H1 (cell line): ENCODE data around the gene KCND3.

Experiments used
- CREB1 ChIP-seq: IDR thresholded peaks from 2 replicates; pipeline ENCODE4 v1.6.1; 2012; ENCODE audit warnings: inconsistent platforms
- CTCF ChIP-seq, 3 experiments: IDR thresholded peaks; 1 replicate in 2 of 3; 2 replicates in 1 of 3; pipeline versions ENCODE4 v1.5.1 to v1.6.1; 2011; ENCODE audit warnings: low read length in 3 of 3, mild to moderate bottlenecking in 3 of 3, inconsistent platforms in 2 of 3, low read depth in 1 of 3, moderate library complexity in 1 of 3; ENCODE audit not compliant: insufficient read depth in 1 of 3; ENCODE audit errors: control extremely low read depth in 1 of 3
- EZH2 ChIP-seq: fragments of 200-600 bp; sonication (generic); IDR thresholded peaks from 2 replicates; pipeline ENCODE4 v1.7.1; 2012; ENCODE audit warnings: low read depth, mild to moderate bottlenecking, moderate library complexity, low read length, inconsistent platforms; ENCODE audit not compliant: severe bottlenecking
- GABPA ChIP-seq: IDR thresholded peaks from 2 replicates; pipeline ENCODE4 v1.6.1; 2011; ENCODE audit warnings: mild to moderate bottlenecking, low read length, moderate library complexity, borderline replicate concordance; ENCODE audit not compliant: insufficient read depth
- HDAC6 ChIP-seq: IDR thresholded peaks from one replicate; pipeline ENCODE4 v1.7.1; 2012; ENCODE audit warnings: low read depth, mild to moderate bottlenecking, inconsistent platforms, low read length, moderate library complexity
- POLR2A ChIP-seq, 2 experiments: IDR thresholded peaks; 1 replicate in 1 of 2; 2 replicates in 1 of 2; pipeline ENCODE4 v1.6.1; 2011; ENCODE audit warnings: low read depth in 2 of 2, low read length in 2 of 2, mild to moderate bottlenecking in 2 of 2; ENCODE audit errors: control extremely low read depth in 1 of 2
- RAD21 ChIP-seq, 2 experiments: IDR thresholded peaks in 1 of 2; conservative IDR thresholded peaks in 1 of 2; 2 replicates each; pipeline ENCODE4 v1.6.1; 2011; ENCODE audit warnings: low read depth in 2 of 2, low read length in 2 of 2, improper control_type of control experiment in 1 of 2, inconsistent platforms in 1 of 2, mild to moderate bottlenecking in 1 of 2, moderate library complexity in 1 of 2
- TAF1 ChIP-seq: IDR thresholded peaks from 2 replicates; pipeline ENCODE4 v1.6.1; 2011; ENCODE audit warnings: mild to moderate bottlenecking, low read depth, low read length
- TF ChIP-seq, protein P1 (sequence below): IDR thresholded peaks from 2 replicates; pipeline ENCODE4 v1.6.1; 2012; ENCODE audit warnings: inconsistent platforms

DNA sequence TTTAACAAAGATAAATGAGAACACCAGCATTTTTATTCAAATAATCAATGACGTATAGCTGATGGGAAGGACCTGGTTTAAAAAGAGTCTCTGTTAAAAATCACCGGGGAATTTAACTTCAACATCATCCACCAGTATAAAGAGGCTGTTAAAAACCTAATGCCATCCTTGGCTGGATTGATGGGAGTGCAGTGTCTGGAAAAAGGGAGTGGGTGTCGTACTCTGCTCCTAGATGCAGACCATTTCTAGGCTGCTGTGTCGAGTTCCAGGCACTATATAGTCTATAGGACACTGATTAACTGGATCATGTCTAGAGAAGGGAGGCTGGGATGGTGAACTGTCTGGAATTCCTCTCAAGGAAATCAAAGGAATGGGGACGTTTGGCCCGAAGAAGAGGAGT, 197.7 kb downstream of the KCND3 start:
- TF ChIP-seq CTCF (IDR thresholded peaks at IDR 0.05; ENCODE audit: control extremely low read depth in 1 of 3, insufficient read depth in 1 of 3, low read depth in 1 of 3, low read length in 3 of 3): no peak
- TF ChIP-seq CREB1: no peak
- TF ChIP-seq, protein P1, sequence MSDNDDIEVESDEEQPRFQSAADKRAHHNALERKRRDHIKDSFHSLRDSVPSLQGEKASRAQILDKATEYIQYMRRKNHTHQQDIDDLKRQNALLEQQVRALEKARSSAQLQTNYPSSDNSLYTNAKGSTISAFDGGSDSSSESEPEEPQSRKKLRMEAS: no peak
- TF ChIP-seq GABPA: no peak
- no peak for TF ChIP-seq POLR2A (IDR thresholded peaks at IDR 0.05; ENCODE audit: control extremely low read depth in 1 of 2, low read depth in 2 of 2, low read length in 2 of 2)
- no peak for TF ChIP-seq TAF1
- TF ChIP-seq RAD21 (IDR thresholded peaks at IDR 0.05 in 1 of 2, conservative IDR thresholded peaks at IDR 0.05 in 1 of 2; ENCODE audit: low read depth in 2 of 2, low read length in 2 of 2): no peak
- no peak for TF ChIP-seq EZH2
- no peak for TF ChIP-seq HDAC6
